ENCODE data around the gene RNF138.
"Not testable (repeated sequence)": the region's sequence is repeated elsewhere in the genome, so short reads cannot be mapped to it uniquely, and the experiment has no call there.

Gene RNF138

DNA sequence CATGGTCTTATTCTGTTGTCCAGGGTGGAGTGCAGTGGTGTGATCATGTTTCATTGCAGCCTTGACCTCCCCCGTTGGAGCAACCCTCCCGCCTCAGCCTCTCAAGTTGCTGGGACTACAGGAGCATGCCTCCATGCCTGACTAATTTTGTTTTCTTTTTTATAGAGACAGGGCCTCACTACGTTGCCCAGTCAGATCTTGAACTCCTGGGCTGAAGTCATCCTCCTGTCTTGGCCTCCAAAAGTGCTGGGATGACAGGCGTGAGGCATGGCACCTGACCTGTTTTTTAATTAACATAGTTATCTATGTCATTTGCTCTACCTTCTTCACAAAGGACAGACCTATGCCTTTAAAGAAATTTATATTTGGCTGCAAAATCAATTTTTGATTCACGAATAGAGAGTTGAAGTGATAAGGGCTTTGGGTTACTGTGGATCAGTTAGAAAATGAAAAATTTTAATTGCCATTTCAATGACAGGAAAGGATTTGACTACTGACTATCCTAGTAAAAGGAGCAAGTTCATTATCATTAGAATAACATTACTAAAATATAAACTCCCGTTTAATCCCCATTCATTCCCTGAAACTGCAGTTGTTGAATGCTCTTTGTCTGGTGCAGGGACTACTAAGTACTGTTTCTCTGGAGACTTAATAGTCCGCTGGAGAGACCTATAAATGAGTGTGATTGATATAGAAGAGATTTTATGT lies 3.7 kb downstream of the RNF138 start:
- DNase-seq (ENCODE audit: low read depth in 2 of 2) = no peak

DNA sequence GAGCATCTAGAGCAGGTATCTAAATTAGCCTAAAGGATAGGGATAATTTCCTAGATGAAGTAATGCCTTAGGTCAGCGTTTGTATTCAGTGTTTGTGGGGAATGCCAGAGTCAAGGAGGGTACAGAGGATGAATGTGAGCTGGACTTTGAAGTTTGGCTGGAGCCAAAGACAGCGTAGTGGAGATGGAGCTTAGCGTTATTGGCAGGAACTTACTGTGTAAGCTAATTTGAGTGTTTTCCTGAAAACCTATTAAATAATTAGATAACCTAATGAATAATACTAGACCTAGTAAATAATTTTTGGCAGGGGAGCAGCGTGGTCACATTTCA lies 4.2 kb downstream of the RNF138 start:
- DNase-seq (ENCODE audit: low read depth in 2 of 2) = no peak

DNA sequence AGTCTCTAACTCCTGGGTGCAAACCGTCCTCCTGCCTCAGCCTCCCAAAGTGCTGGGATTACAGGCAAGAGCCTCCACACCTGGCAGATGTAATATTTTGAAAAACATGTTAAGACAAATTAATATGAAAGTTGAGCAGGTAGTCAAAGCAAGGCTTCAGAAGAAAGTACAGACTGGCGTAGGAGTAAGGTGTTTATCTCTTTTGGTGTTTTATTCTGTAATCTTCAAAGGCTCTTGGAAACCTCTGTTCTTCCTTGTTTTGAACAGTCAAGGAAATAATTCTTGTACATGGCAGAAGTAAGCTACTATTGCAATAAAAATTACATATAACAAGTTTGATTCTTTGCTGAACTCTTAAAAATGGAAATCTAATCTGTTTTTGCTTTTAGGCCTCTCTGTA lies 5.3 kb downstream of the RNF138 start:
- no peak for DNase-seq (ENCODE audit: low read depth in 2 of 2)

- DNase-seq (ENCODE audit: low read depth in 2 of 2) = no peak
These were observed 12.8 kb downstream of the RNF138 start for GRCh38 chr18:32104516-32104915.

- DNase-seq (ENCODE audit: low read depth in 2 of 2) = no peak
These were observed 18.3 kb downstream of the RNF138 start for GRCh38 chr18:32110005-32110404.

- no peak for DNase-seq (ENCODE audit: low read depth in 2 of 2)
These were observed 20.0 kb downstream of the RNF138 start for GRCh38 chr18:32111706-32112105.

- DNase-seq (ENCODE audit: low read depth in 2 of 2) = no peak
These were observed 21.2 kb downstream of the RNF138 start for GRCh38 chr18:32112826-32113225.

GRCh38 chr18:32114293-32114942 lies 22.7 kb downstream of the RNF138 start:
- DNase-seq (ENCODE audit: low read depth in 2 of 2) = no peak

- no peak for DNase-seq (ENCODE audit: low read depth in 2 of 2)
These were observed 30.4 kb downstream of the RNF138 start for GRCh38 chr18:32122039-32122438.

DNA sequence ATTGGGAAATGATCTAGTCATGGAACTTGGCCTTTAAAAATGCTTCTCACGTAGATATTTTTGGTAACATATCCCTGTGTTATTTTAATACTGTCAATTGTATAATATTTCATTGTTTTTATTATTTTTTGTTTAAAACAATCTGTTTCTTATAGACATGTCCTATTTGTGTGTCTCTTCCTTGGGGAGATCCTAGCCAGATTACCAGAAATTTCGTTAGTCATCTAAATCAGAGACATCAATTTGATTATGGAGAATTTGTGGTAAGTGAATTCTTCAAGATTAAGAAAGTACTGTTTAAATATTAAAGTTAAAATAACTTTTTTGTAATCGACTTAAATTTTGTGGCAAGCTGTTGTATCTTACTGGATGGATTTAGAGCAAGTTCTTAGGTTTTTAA lies 34.9 kb downstream of the RNF138 start:
- no peak for DNase-seq (ENCODE audit: low read depth in 2 of 2)

- no peak for DNase-seq (ENCODE audit: low read depth in 2 of 2)
These were observed 44.0 kb downstream of the RNF138 start for GRCh38 chr18:32135625-32136024.

GRCh38 chr18:32138332-32138982 lies 46.8 kb downstream of the RNF138 start:
- no peak for DNase-seq (ENCODE audit: low read depth in 2 of 2)

DNA sequence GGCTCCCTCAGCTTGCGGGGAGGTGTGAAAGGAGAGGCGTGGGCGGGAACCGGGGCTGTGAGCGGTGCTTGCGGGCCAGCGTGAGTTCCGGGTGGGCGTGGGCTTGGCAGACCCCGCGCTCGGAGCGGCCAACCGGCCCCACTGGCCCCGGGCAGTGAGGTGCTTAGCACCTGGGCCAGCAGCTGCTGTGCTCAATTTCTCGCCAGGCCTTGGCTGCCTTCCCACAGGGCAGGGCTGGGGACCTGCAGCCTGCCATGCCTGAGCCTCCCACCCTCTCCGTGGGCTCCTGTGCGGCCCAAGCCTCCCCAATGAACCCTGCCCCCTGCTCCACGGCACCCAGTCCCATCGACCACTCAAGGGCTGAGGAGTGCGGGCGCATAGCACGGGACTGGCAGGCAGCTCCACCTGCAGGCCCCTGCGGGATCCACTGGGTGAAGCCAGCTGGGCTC lies 48.2 kb downstream of the RNF138 start:
- DNase-seq (ENCODE audit: low read depth in 2 of 2) = no peak

GRCh38 chr18:32148185-32148870 lies 56.7 kb downstream of the RNF138 start:
- DNase-seq (ENCODE audit: low read depth in 2 of 2) = no peak

DNA sequence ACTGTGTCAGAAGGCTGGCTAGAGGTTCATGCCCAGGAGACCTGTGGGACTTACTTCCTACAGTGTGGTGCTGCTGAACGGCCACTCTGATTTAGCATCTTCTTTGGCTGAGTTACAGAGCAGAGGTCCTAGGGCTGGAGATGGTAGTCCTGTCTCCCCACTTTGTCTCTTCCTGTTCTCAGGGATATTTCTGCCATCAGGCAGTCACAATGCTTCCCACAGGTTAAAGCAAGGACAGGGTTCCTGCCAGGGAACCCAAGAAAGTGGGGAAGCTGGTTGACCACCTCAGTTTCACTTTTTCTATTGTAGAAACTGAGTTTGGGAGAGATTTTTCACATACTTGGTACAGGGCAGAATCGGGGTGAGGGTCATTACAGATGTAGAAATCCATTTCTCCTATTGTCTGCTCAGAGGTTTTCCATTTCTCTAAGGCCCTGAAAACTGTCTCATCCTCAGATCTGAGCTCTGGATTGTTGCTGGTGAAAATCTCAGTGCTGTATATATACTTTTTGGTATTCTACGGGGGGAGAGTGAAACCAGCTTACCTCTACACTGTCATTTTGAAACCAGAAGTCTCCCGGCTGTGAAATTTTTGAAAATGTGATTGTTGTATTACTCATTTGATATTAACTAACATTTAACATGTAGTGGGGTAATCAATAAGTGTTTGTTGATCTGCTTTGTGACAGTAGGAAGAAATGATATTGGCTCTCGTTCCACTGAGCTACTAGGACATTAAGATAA lies 61.2 kb downstream of the RNF138 start:
- no peak for DNase-seq (ENCODE audit: low read depth in 2 of 2)

DNA sequence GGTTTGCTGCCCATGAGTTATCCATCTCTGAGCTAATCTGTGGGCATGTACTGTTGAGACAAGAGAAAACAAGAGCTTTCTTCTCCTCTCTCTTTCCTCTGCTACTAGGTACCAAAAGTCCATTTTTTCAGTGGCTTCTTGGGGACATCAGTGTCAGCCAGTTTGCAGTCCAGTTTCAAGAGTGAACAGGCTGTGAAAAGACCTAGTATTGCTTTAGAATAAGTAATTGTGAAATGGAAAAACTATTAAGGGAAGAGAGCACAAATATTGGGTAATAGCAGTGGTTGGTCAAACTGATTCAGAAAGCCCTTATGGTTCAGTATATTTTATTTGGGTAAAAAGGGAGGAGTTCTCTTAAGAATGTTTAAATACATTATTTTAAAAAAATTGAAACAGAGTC lies 65.2 kb downstream of the RNF138 start:
- no peak for DNase-seq (ENCODE audit: low read depth in 2 of 2)

DNA sequence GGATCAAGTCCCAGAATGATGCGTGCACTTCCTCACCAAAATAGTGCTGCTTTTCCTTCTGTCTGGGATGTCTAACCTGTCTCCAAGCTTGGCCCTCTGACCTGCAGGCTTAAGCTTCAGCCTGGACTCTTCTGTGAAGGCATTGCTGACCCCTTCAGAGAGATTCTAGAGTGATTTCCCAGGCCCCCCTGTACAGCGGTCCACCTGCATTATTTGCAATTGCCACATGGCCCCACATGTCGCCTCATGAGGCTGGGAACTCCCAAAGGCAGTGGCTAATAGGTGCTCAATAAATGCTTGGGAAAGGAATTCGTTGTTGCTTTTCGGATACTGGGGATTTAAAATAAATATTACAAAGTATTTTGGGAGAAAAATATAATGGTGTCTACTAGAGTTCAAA lies 65.9 kb downstream of the RNF138 start:
- DNase-seq (ENCODE audit: low read depth in 2 of 2) = no peak

GRCh38 chr18:32158108-32158624 lies 66.5 kb downstream of the RNF138 start:
- DNase-seq (ENCODE audit: low read depth in 2 of 2) = peak; percentile 44 to 45

- not testable (repeated sequence) for DNase-seq (ENCODE audit: low read depth in 2 of 2)
These were observed 67.0 kb downstream of the RNF138 start for GRCh38 chr18:32158631-32159030.

DNA sequence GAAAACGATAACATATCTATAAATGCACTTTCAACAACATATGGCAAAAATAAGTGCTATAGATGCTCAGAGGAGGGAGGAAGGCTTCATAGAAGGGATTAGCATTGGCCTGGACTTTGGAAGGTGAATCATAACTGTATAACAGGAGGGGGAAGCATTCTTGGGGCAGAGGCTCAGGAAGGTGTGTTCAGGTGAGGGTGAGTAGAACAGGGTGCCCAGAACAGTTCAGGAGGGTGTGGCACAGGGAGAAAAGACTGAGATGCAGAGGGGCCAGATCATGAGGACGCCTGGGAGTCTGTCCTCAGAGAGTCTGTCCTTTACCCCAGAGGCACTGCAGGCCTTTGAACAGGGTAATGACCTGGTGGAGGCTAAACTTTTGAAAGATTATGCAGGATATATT lies 68.9 kb downstream of the RNF138 start:
- no peak for DNase-seq (ENCODE audit: low read depth in 2 of 2)

GRCh38 chr18:32167980-32168730 lies 76.5 kb downstream of the RNF138 start:
- DNase-seq (ENCODE audit: low read depth in 2 of 2) = no peak

Measured in stimulated activated CD4-positive, alpha-beta T cell treated with anti-CD3 and anti-CD28 coated beads, Interleukin-4, amount 100 ng/mL, for 48 hours (primary cell).